ENCODE results near the gene CAMSAP3.

Gene CAMSAP3

DNA sequence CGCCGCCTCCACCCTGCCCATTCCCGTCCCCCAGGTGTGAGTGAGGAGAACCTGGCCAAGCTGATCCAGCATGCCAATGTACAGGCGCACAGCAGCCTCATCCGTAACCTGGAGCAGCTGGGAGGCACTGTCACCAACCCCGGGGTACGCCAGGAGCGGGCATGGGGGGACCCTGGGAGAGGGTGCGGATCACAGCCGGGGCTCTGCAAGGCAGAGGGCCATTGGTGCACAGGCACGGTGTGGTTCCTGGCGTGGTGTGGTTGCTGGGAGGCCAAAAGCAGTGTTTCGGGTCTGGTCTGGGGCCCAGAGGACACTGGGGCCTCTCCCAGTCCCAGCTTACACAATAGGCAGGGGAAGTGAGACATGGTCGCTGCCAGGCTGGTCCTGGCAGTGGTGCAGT, 49.5 kb downstream of the CAMSAP3 start:
- H3K4me1 Mint-ChIP-seq: no peaks in the 10 kb centered on the region
- no peaks in the 10 kb centered on the region for H3K36me3 Mint-ChIP-seq (ENCODE audit: low read depth)
- no peaks in the 10 kb centered on the region for H3K9me3 Mint-ChIP-seq
- TF ChIP-seq, protein P1, sequence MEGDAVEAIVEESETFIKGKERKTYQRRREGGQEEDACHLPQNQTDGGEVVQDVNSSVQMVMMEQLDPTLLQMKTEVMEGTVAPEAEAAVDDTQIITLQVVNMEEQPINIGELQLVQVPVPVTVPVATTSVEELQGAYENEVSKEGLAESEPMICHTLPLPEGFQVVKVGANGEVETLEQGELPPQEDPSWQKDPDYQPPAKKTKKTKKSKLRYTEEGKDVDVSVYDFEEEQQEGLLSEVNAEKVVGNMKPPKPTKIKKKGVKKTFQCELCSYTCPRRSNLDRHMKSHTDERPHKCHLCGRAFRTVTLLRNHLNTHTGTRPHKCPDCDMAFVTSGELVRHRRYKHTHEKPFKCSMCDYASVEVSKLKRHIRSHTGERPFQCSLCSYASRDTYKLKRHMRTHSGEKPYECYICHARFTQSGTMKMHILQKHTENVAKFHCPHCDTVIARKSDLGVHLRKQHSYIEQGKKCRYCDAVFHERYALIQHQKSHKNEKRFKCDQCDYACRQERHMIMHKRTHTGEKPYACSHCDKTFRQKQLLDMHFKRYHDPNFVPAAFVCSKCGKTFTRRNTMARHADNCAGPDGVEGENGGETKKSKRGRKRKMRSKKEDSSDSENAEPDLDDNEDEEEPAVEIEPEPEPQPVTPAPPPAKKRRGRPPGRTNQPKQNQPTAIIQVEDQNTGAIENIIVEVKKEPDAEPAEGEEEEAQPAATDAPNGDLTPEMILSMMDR (IDR thresholded peaks at IDR 0.05; ENCODE audit: unreplicated experiment in 3 of 3): no peak
- peaks cover 4% of the 10 kb centered on the region for H3K27me3 Mint-ChIP-seq (ENCODE audit: low read depth)
- no peak overlapping the region for H3K27ac Mint-ChIP-seq
- H3K4me3 Mint-ChIP-seq: no peak overlapping the region

DNA sequence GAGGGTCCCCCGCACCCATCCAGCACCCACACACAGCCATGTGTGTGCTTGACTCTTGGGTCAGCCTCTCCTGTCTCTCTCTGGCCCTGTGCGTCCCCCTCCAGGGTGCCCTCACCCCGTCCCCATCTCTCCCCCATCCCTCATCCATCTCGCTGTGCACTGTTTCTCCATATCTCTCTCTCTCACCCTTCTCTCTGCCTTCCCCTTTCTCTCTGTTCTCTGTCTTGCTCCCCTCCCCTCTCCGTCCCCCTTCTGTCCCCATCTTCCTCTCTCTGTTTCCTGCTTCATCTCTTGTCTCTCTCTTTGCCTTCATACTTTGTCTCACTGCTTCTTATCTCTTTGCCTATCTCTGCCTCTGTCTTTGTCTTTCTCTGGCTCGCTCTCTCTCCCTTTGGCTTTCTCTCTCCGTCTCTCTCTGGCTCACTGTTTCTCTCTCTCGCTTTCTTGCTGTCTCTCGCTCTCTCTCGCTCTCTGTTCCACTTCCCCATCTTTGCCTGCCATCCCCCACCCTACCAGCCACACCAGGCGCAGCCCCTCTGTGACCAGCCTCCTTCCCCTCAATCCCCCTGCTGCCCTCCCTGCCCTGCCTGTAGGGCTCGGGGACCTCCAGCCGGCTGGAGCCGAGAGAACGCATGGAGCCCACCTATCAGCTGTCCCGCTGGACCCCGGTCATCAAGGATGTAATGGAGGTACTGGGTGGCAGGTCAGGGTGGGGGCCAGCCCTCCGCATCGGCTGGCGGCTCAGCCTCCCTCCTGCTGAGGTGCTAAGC, 50.2 kb downstream of the CAMSAP3 start:
- Mint-ChIP-seq H3K27ac (no peak overlapping the region), H3K9me3 (no peaks in the 10 kb centered on the region), H3K4me1 (no peaks in the 10 kb centered on the region), H3K27me3 (ENCODE audit: low read depth) (peaks cover 4% of the 10 kb centered on the region), H3K4me3 (no peak overlapping the region), H3K36me3 (ENCODE audit: low read depth) (no peaks in the 10 kb centered on the region)
- TF ChIP-seq, protein P1 (IDR thresholded peaks at IDR 0.05; ENCODE audit: unreplicated experiment in 3 of 3): no peak

DNA sequence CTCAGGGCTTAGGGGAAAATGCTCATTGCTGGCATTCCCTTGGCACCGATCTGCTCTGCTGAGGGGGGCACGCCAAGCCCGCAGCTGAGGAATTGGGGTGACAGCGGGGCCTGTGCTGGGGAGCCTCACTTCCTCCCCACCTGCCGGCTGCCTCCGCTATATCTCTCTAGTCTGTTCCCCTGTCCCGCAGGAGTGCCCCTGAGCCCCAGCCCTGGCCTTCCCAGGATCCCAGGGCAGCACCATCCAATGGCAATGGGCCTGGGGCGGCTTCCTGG, 50.7 kb downstream of the CAMSAP3 start:
- TF ChIP-seq, protein P1 (IDR thresholded peaks at IDR 0.05; ENCODE audit: unreplicated experiment in 3 of 3): no peak

DNA sequence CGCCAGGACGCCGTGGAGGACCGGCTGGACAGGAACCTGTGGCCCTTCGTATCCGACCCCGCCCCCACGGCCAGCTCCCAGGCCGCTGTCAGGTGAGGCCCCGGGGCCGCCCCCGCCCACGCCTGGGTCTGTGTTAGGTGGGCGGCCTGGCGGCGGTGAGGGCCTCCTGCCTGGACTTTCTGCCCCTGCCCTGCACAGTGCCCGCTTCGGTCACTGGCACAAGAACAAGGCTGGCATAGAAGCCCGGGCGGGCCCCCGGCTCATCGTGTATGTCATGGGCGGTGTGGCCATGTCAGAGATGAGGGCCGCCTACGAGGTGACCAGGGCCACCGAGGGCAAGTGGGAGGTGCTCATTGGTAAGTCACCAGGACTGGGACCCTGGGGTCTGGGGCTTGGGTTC, 51.5 kb downstream of the CAMSAP3 start:
- Mint-ChIP-seq H3K27ac (no peak overlapping the region), H3K9me3 (no peaks in the 10 kb centered on the region), H3K27me3 (ENCODE audit: low read depth) (peaks cover 8% of the 10 kb centered on the region), H3K4me3 (no peak overlapping the region), H3K36me3 (ENCODE audit: low read depth) (no peaks in the 10 kb centered on the region), H3K4me1 (peaks cover 3% of the 10 kb centered on the region)
- TF ChIP-seq, protein P1 (IDR thresholded peaks at IDR 0.05; ENCODE audit: unreplicated experiment in 3 of 3): no peak

More for the DNA sequence above, 50.7 kb downstream of the CAMSAP3 start:
- Mint-ChIP-seq H3K4me3 (no peak overlapping the region), H3K27me3 (ENCODE audit: low read depth) (peaks cover 4% of the 10 kb centered on the region), H3K36me3 (ENCODE audit: low read depth) (no peaks in the 10 kb centered on the region), H3K9me3 (no peaks in the 10 kb centered on the region), H3K4me1 (no peaks in the 10 kb centered on the region), H3K27ac (no peak overlapping the region)

DNA sequence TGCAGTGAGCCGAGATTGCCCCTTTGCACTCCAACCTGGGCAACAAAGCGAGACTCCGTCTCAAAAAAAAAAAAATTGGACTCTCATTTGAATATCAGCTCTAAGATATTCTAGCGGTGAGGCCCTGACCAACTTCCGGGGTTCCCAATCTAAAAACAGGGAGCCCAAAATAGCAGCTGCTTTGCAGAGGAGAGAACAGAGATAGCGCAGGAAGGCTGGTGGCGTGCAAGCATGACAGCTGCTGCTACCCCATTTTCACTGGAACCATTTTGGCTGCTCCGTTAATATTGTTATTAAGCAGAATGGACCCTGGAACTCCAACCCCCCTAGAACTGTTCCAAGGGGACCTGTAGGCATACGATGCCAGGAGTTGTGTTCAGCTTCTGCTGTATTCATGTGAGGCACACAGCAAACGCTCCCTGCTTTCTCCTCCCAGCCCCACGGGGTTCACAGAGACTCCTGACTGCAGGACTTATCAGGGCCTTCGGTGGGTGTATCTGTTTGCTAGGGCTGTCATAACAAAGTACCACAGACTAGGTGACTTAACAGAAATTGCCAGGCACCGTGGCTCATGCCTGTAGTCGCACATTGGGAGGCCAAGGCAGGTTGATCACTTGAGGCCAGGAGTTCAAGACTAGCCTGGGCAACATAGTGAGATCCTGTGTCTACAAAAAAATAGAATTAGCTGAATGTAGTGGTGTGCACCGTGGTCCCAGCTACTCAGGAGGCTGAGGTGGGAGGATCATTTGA, 52.8 kb downstream of the CAMSAP3 start:
- Mint-ChIP-seq H3K36me3 (ENCODE audit: low read depth) (no peaks in the 10 kb centered on the region), H3K9me3 (no peaks in the 10 kb centered on the region), H3K4me3 (no peak overlapping the region), H3K4me1 (peaks cover 10% of the 10 kb centered on the region), H3K27me3 (ENCODE audit: low read depth) (peaks cover 17% of the 10 kb centered on the region), H3K27ac (no peak overlapping the region)
- TF ChIP-seq, protein P1 (IDR thresholded peaks at IDR 0.05; ENCODE audit: unreplicated experiment in 3 of 3): no peak
